ENCODE data around the gene MRPL40. TPM values are rescaled to one million over a fixed set of nuclear protein-coding genes. Genes with fewer than 3 reads are reported as not detected.

MRPL40 gene
- total RNA-seq, 1 experiment from 2014 or later = 40.1 TPM

GRCh38 chr22:19466126-19466716, 33.9 kb downstream of the MRPL40 start:
- Histone ChIP-seq H2AFZ (ENCODE audit: low read depth, low read length, poor library complexity, severe bottlenecking) (no peak overlapping the region), H3K27me3 (ENCODE audit: insufficient read depth, low read length) (no peaks in the 10 kb centered on the region), H3K36me3 (ENCODE audit: control insufficient read depth in 1 of 2, insufficient read depth in 2 of 2, low read length in 2 of 2) (peaks cover 57 to 65% of the 10 kb centered on the region in 2 experiments), H3K4me2 (ENCODE audit: low read length) (no peak overlapping the region), H3K9me2 (ENCODE audit: insufficient read depth) (no peaks in the 10 kb centered on the region), H3K79me2 (ENCODE audit: insufficient read depth, low read length) (peaks cover 21% of the 10 kb centered on the region), H4K20me1 (ENCODE audit: insufficient read depth) (no peaks in the 10 kb centered on the region), H3K4me3 (replicated peaks in 1 of 2; ENCODE audit: low read depth in 1 of 2, low read length in 2 of 2) (no peak overlapping the region), H3K9ac (ENCODE audit: low read length) (no peak overlapping the region), H3K27ac (ENCODE audit: low read depth, low read length) (no peak overlapping the region), H3K4me1 (ENCODE audit: control insufficient read depth in 1 of 2, insufficient read depth in 2 of 2, low read length in 2 of 2) (no peaks in the 10 kb centered on the region), H3K9me3 (ENCODE audit: control insufficient read depth in 1 of 2, insufficient read depth in 1 of 2, low read depth in 1 of 2, low read length in 2 of 2) (no peaks in the 10 kb centered on the region)
- CTCF ChIA-PET = no interaction called here
- RAD21 ChIA-PET (ENCODE audit: low non-redundant PET in 1 of 2, low total read pairs in 2 of 2, uncharacterized antibody in 2 of 2, unreplicated experiment in 2 of 2) = no interaction called here
- TF ChIP-seq ELF1 (IDR thresholded peaks at IDR 0.05; ENCODE audit: borderline replicate concordance, low read depth) (no peak), SRF (IDR thresholded peaks at IDR 0.05; ENCODE audit: low read depth) (no peak), EZH2phosphoT487 (IDR thresholded peaks at IDR 0.05; ENCODE audit: borderline replicate concordance) (no peak), SP1 (IDR thresholded peaks at IDR 0.05; ENCODE audit: low read depth) (no peak)
- no TSS peak for BruUV-seq (replicated peaks)
- DNase-seq (ENCODE audit: low read depth, low spot score) (no peak), ATAC-seq (no peak)
- intact Hi-C loops (cut with micrococcal nuclease) = no loop called here
- POLR2A ChIA-PET = interaction anchor here (1.1 kb wide), 1 partner anchor 13 kb away, joined by 3 read pairs; the partner anchor contains the start of gene CDC45

- DNase-seq (ENCODE audit: low read depth, low spot score) (no peak), ATAC-seq (no peak)
- no peak overlapping the region for H3K4me3 ChIP-seq (replicated peaks in 1 of 2; ENCODE audit: low read depth in 1 of 2, low read length in 2 of 2)
- peaks cover 57 to 73% of the 10 kb centered on the region in 2 experiments for H3K36me3 ChIP-seq (ENCODE audit: control insufficient read depth in 1 of 2, insufficient read depth in 2 of 2, low read length in 2 of 2)
- no TSS peak for BruUV-seq (replicated peaks)
- ChIA-PET CTCF (no interaction called here), RAD21 (ENCODE audit: low non-redundant PET in 1 of 2, low total read pairs in 2 of 2, uncharacterized antibody in 2 of 2, unreplicated experiment in 2 of 2) (no interaction called here), POLR2A (no interaction called here)
- no peak overlapping the region for H3K4me2 ChIP-seq (ENCODE audit: low read length)
- intact Hi-C loops (cut with micrococcal nuclease) = no loop called here
- H2AFZ ChIP-seq (ENCODE audit: low read depth, low read length, poor library complexity, severe bottlenecking) = no peak overlapping the region
- no peaks in the 10 kb centered on the region for H3K4me1 ChIP-seq (ENCODE audit: control insufficient read depth in 1 of 2, insufficient read depth in 2 of 2, low read length in 2 of 2)
- H3K9me3 ChIP-seq (ENCODE audit: control insufficient read depth in 1 of 2, insufficient read depth in 1 of 2, low read depth in 1 of 2, low read length in 2 of 2) = no peaks in the 10 kb centered on the region
- H3K9ac ChIP-seq (ENCODE audit: low read length) = no peak overlapping the region
- no peaks in the 10 kb centered on the region for H3K9me2 ChIP-seq (ENCODE audit: insufficient read depth)
- H4K20me1 ChIP-seq (ENCODE audit: insufficient read depth) = no peaks in the 10 kb centered on the region
- no peak overlapping the region for H3K27ac ChIP-seq (ENCODE audit: low read depth, low read length)
- peaks cover 30% of the 10 kb centered on the region for H3K79me2 ChIP-seq (ENCODE audit: insufficient read depth, low read length)
- no peaks in the 10 kb centered on the region for H3K27me3 ChIP-seq (ENCODE audit: insufficient read depth, low read length)
- TF ChIP-seq SP1 (IDR thresholded peaks at IDR 0.05; ENCODE audit: low read depth) = no peak
- TF ChIP-seq EGR1 (IDR thresholded peaks at IDR 0.05; ENCODE audit: low read depth) = no peak
- TF ChIP-seq SRF (IDR thresholded peaks at IDR 0.05; ENCODE audit: low read depth) = no peak
- no peak for TF ChIP-seq ELF1 (IDR thresholded peaks at IDR 0.05; ENCODE audit: borderline replicate concordance, low read depth)
- no peak for TF ChIP-seq EZH2 (IDR thresholded peaks at IDR 0.05)
- no peak for TF ChIP-seq ZFX (IDR thresholded peaks at IDR 0.05)
- TF ChIP-seq CTCF (IDR thresholded peaks at IDR 0.05 in 2 of 3, conservative IDR thresholded peaks at IDR 0.05 in 1 of 3; ENCODE audit: borderline replicate concordance in 1 of 3, insufficient read depth in 1 of 3, low read depth in 2 of 3, low read length in 2 of 3) = no peak
- no peak for TF ChIP-seq ZNF274 (IDR thresholded peaks at IDR 0.05; ENCODE audit: low read depth, low read length)
- TF ChIP-seq, protein P1, sequence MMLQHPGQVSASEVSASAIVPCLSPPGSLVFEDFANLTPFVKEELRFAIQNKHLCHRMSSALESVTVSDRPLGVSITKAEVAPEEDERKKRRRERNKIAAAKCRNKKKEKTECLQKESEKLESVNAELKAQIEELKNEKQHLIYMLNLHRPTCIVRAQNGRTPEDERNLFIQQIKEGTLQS (IDR thresholded peaks at IDR 0.05) = no peak
- TF ChIP-seq POLR2AphosphoS5 (IDR thresholded peaks at IDR 0.05; ENCODE audit: low read depth, low read length) = no peak
- TF ChIP-seq, protein P2, sequence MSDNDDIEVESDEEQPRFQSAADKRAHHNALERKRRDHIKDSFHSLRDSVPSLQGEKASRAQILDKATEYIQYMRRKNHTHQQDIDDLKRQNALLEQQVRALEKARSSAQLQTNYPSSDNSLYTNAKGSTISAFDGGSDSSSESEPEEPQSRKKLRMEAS (IDR thresholded peaks at IDR 0.05) = no peak
- no peak for TF ChIP-seq FOSL1 (IDR thresholded peaks at IDR 0.05; ENCODE audit: low read depth)
- TF ChIP-seq RAD21 (IDR thresholded peaks at IDR 0.05; ENCODE audit: low read depth) = no peak
- no peak for TF ChIP-seq SIN3A (IDR thresholded peaks at IDR 0.05; ENCODE audit: low read depth)
- no peak for TF ChIP-seq CEBPB (IDR thresholded peaks at IDR 0.05; ENCODE audit: low read depth)
These were observed 34.8 kb downstream of the MRPL40 start for GRCh38 chr22:19466848-19467752.
